HepG2 (cell line): ENCODE data around the gene GDA. TPM values are rescaled to one million over a fixed set of nuclear protein-coding genes. Genes with fewer than 3 reads are reported as not detected.

ENCODE experiments used
- HMGXB3 ChIP-seq: sonication (generic); formaldehyde crosslinking; IDR thresholded peaks from 2 replicates; pipeline ENCODE4 v1.4.0; 2020; ENCODE audit warnings: missing genetic modification reagents, borderline replicate concordance
- PREB ChIP-seq: sonication (generic); formaldehyde crosslinking; IDR thresholded peaks from 2 replicates; pipeline ENCODE4 v1.4.0; 2020; ENCODE audit warnings: missing genetic modification reagents
- SIX4 ChIP-seq: sonication (generic); formaldehyde crosslinking; IDR thresholded peaks from 2 replicates; pipeline ENCODE4 v1.4.0; 2020; ENCODE audit warnings: missing genetic modification reagents
- TFDP1 ChIP-seq: IDR thresholded peaks from 2 replicates; pipeline ENCODE4 v1.6.1; 2016; ENCODE audit warnings: missing compliant biosample characterization, missing genetic modification reagents, borderline replicate concordance
- ZNF143 ChIP-seq: sonication (generic); formaldehyde crosslinking; IDR thresholded peaks from 2 replicates; pipeline ENCODE4 v1.4.0; 2020; ENCODE audit warnings: missing genetic modification reagents
- ZNF562 ChIP-seq: sonication (generic); formaldehyde crosslinking; IDR thresholded peaks from 2 replicates; pipeline ENCODE4 v1.8.0; 2022; ENCODE audit warnings: missing genetic modification reagents, borderline replicate concordance
- ZNF609 ChIP-seq: sonication (generic); formaldehyde crosslinking; IDR thresholded peaks from 2 replicates; pipeline ENCODE4 v1.4.0; 2020; ENCODE audit warnings: mild to moderate bottlenecking, missing genetic modification reagents, borderline replicate concordance
- ZNF691 ChIP-seq: sonication (generic); formaldehyde crosslinking; IDR thresholded peaks from 2 replicates; pipeline ENCODE4 v1.4.0; 2020; ENCODE audit warnings: missing genetic modification reagents, low read depth, mild to moderate bottlenecking, borderline replicate concordance
- ZNF7 ChIP-seq: IDR thresholded peaks from 2 replicates; pipeline ENCODE4 v1.6.1; 2016; ENCODE audit warnings: missing biosample characterization, missing genetic modification reagents
- polyA plus RNA-seq, 8 experiments: library from polyadenylated mRNA; depleted of rRNA in 3 of 8; stranded (reverse) in 7 of 8; unstranded in 1 of 8; fragments of >200 nt; fragmentation: Illumina TruSeq in 4 of 8; extraction: Trizol in 4 of 8; gene quantifications; 2 replicates each; pipeline versions ENCODE4 v1.2.1 to v1.2.3, GENCODE V29; 2011 to 2016; ENCODE audit warnings: low read depth in 4 of 8, missing spikeins in 1 of 8, mixed read lengths in 1 of 8; ENCODE audit not compliant: insufficient read depth in 1 of 8
- total RNA-seq, 5 experiments: library from RNA; depleted of rRNA; stranded (reverse); fragments of >200 nt; fragmentation: Illumina TruSeq; extraction: Trizol; gene quantifications; 2 replicates each; pipeline ENCODE4 v1.2.3, GENCODE V29; 2016; ENCODE audit warnings: low read depth in 1 of 5
- TF ChIP-seq, protein P1 (sequence below): sonication (generic); formaldehyde crosslinking; IDR thresholded peaks from 2 replicates; pipeline ENCODE4 v1.4.0; 2020; ENCODE audit warnings: missing genetic modification reagents
- TF ChIP-seq, protein P2 (sequence below): sonication (generic); formaldehyde crosslinking; IDR thresholded peaks from 2 replicates; pipeline ENCODE4 v1.9.0; 2021; ENCODE audit warnings: missing genetic modification reagents, borderline replicate concordance

The GDA gene
- total and polyA plus RNA-seq, 2 of the 13 experiments (the other 11 are each of a cell fraction or from before 2014, with no cell fraction given) = 0.15 to 0.99 TPM

- TF ChIP-seq ZNF609 (CRISPR knock-in tag) (peak; percentile 17; the same call in 1 of the 2 replicates), HMGXB3 (CRISPR knock-in tag) (no peak), ZNF691 (CRISPR knock-in tag) (no peak), SIX4 (no peak), PREB (no peak), ZNF562 (CRISPR knock-in tag) (no peak), ZNF7 (CRISPR knock-in tag) (peak; percentile 64; the same call in 1 of the 2 replicates), ZNF143 (CRISPR knock-in tag) (no peak), TFDP1 (no peak)
- TF ChIP-seq, protein P1, sequence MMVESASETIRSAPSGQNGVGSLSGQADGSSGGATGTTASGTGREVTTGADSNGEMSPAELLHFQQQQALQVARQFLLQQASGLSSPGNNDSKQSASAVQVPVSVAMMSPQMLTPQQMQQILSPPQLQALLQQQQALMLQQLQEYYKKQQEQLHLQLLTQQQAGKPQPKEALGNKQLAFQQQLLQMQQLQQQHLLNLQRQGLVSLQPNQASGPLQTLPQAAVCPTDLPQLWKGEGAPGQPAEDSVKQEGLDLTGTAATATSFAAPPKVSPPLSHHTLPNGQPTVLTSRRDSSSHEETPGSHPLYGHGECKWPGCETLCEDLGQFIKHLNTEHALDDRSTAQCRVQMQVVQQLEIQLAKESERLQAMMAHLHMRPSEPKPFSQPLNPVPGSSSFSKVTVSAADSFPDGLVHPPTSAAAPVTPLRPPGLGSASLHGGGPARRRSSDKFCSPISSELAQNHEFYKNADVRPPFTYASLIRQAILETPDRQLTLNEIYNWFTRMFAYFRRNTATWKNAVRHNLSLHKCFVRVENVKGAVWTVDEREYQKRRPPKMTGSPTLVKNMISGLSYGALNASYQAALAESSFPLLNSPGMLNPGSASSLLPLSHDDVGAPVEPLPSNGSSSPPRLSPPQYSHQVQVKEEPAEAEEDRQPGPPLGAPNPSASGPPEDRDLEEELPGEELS = peak; percentile 43; the same call in 1 of the 2 replicates
- TF ChIP-seq, protein P2, sequence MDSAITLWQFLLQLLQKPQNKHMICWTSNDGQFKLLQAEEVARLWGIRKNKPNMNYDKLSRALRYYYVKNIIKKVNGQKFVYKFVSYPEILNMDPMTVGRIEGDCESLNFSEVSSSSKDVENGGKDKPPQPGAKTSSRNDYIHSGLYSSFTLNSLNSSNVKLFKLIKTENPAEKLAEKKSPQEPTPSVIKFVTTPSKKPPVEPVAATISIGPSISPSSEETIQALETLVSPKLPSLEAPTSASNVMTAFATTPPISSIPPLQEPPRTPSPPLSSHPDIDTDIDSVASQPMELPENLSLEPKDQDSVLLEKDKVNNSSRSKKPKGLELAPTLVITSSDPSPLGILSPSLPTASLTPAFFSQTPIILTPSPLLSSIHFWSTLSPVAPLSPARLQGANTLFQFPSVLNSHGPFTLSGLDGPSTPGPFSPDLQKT (CRISPR knock-in tag) = no peak
These were observed 5.4 kb downstream of the GDA start (continued) for GRCh38 chr9:72154468-72155285.
